ENCODE data around the gene SLC17A2.

SLC17A2 gene

DNA sequence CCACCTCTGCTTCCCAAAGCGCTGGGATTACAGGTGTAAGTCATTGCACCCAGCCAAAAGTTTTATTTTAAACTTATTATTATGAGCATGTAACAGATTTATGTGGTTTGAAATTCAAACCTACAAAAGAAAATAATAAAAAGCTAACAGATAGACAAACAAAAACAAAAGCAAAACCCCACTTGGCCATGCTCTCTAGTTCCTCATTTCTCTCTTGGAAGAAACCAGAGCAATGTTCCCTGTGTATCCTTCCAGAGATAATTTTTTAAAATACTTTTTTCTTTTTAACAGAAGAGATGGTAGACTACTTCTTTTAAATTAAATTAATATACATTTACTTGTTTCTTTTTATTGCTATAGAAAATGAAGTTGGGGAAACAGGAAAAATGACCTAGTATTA is 28.4 kb downstream of the SLC17A2 start:
- no peaks in the 10 kb centered on the region for H3K9me3 ChIP-seq (ENCODE audit: insufficient read depth, low read depth, low read length)
- no peak overlapping the region for H4K91ac ChIP-seq (ENCODE audit: low read depth, low read length)
- H2AFZ ChIP-seq (ENCODE audit: insufficient read depth, low read length, poor library complexity) = no peak overlapping the region
- H4K12ac ChIP-seq (ENCODE audit: low read depth, low read length) = no peak overlapping the region
- H3K79me2 ChIP-seq (ENCODE audit: control insufficient read depth, insufficient read depth, low read length, poor library complexity) = no peaks in the 10 kb centered on the region
- H3K79me1 ChIP-seq (ENCODE audit: low read length) = no peaks in the 10 kb centered on the region
- no peak overlapping the region for H3K14ac ChIP-seq (ENCODE audit: low read length)
- peaks cover 0 to 2% of the 10 kb centered on the region in 2 experiments for H3K4me1 ChIP-seq (ENCODE audit: control insufficient read depth in 1 of 2, insufficient read depth in 2 of 2, low read length in 2 of 2)
- no peak overlapping the region for H3K4me2 ChIP-seq (ENCODE audit: low read length)
- no peak overlapping the region for H3K4me3 ChIP-seq (ENCODE audit: low read depth, low read length)
- no peak overlapping the region for H4K8ac ChIP-seq (ENCODE audit: low read depth, low read length)
- no peaks in the 10 kb centered on the region for H3K27me3 ChIP-seq (ENCODE audit: insufficient read depth, low read length)
- no CpG with 5 or more reads among the region's 1 CpG for WGBS (ENCODE audit: extremely low coverage, insufficient coverage, insufficient read length)
- no peak for DNase-seq
- H3K27ac ChIP-seq (ENCODE audit: low read depth, low read length) = no peak overlapping the region
- H3K4ac ChIP-seq (ENCODE audit: low read depth, low read length) = no peak overlapping the region
- H2BK5ac ChIP-seq (ENCODE audit: low read depth, low read length, poor library complexity) = no peak overlapping the region
- no peaks in the 10 kb centered on the region for H3K36me3 ChIP-seq (ENCODE audit: control insufficient read depth in 1 of 2, insufficient read depth in 2 of 2, low read length in 2 of 2)
- no peak overlapping the region for H3K18ac ChIP-seq (ENCODE audit: low read length)
- H2BK12ac ChIP-seq (ENCODE audit: low read length) = no peak overlapping the region
- H3K23ac ChIP-seq (ENCODE audit: low read length) = no peak overlapping the region
- H2BK120ac ChIP-seq (ENCODE audit: insufficient read depth, low read length, poor library complexity) = no peak overlapping the region
- no peak overlapping the region for H3K9ac ChIP-seq (ENCODE audit: low read length)
- no peak overlapping the region for H2AK5ac ChIP-seq (ENCODE audit: low read length)

DNA sequence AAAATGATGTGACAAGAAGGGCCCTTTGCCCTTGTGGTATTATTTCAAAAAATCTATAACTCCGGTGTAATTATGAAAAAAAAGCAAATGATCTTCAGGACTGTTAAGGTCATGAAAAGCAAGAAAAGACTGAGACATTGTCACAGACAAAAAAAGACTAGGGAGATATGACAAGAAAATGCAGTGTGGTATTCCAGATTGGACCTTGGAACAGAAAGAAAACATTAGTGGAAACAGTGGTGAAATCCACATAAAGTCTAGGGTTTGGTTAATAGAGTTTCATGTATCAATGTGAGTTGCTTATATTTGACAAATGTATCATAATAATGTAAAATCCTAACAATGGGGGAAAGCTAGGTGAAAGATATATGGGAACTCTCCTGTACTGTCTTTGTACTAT is 29.6 kb downstream of the SLC17A2 start:
- no peak for DNase-seq
- no peak overlapping the region for H3K14ac ChIP-seq (ENCODE audit: low read length)
- H3K4ac ChIP-seq (ENCODE audit: low read depth, low read length) = no peak overlapping the region
- H2BK120ac ChIP-seq (ENCODE audit: insufficient read depth, low read length, poor library complexity) = no peak overlapping the region
- H3K4me1 ChIP-seq (ENCODE audit: control insufficient read depth in 1 of 2, insufficient read depth in 2 of 2, low read length in 2 of 2) = peaks cover 0 to 2% of the 10 kb centered on the region in 2 experiments
- H3K27ac ChIP-seq (ENCODE audit: low read depth, low read length) = no peak overlapping the region
- H2AK5ac ChIP-seq (ENCODE audit: low read length) = no peak overlapping the region
- WGBS (ENCODE audit: extremely low coverage, insufficient coverage, insufficient read length) = no CpG with 5 or more reads among the region's 1 CpG
- no peak overlapping the region for H2BK12ac ChIP-seq (ENCODE audit: low read length)
- H3K4me3 ChIP-seq (ENCODE audit: low read depth, low read length) = no peak overlapping the region
- H4K91ac ChIP-seq (ENCODE audit: low read depth, low read length) = no peak overlapping the region
- no peaks in the 10 kb centered on the region for H3K79me1 ChIP-seq (ENCODE audit: low read length)
- H3K9me3 ChIP-seq (ENCODE audit: insufficient read depth, low read depth, low read length) = no peaks in the 10 kb centered on the region
- no peak overlapping the region for H3K18ac ChIP-seq (ENCODE audit: low read length)
- no peak overlapping the region for H3K4me2 ChIP-seq (ENCODE audit: low read length)
- no peak overlapping the region for H2AFZ ChIP-seq (ENCODE audit: insufficient read depth, low read length, poor library complexity)
- no peak overlapping the region for H2BK5ac ChIP-seq (ENCODE audit: low read depth, low read length, poor library complexity)
- H3K23ac ChIP-seq (ENCODE audit: low read length) = no peak overlapping the region
- H3K36me3 ChIP-seq (ENCODE audit: control insufficient read depth in 1 of 2, insufficient read depth in 2 of 2, low read length in 2 of 2) = no peaks in the 10 kb centered on the region
- no peak overlapping the region for H4K8ac ChIP-seq (ENCODE audit: low read depth, low read length)
- H4K12ac ChIP-seq (ENCODE audit: low read depth, low read length) = no peak overlapping the region
- no peaks in the 10 kb centered on the region for H3K27me3 ChIP-seq (ENCODE audit: insufficient read depth, low read length)
- no peaks in the 10 kb centered on the region for H3K79me2 ChIP-seq (ENCODE audit: control insufficient read depth, insufficient read depth, low read length, poor library complexity)
- no peak overlapping the region for H3K9ac ChIP-seq (ENCODE audit: low read length)

DNA sequence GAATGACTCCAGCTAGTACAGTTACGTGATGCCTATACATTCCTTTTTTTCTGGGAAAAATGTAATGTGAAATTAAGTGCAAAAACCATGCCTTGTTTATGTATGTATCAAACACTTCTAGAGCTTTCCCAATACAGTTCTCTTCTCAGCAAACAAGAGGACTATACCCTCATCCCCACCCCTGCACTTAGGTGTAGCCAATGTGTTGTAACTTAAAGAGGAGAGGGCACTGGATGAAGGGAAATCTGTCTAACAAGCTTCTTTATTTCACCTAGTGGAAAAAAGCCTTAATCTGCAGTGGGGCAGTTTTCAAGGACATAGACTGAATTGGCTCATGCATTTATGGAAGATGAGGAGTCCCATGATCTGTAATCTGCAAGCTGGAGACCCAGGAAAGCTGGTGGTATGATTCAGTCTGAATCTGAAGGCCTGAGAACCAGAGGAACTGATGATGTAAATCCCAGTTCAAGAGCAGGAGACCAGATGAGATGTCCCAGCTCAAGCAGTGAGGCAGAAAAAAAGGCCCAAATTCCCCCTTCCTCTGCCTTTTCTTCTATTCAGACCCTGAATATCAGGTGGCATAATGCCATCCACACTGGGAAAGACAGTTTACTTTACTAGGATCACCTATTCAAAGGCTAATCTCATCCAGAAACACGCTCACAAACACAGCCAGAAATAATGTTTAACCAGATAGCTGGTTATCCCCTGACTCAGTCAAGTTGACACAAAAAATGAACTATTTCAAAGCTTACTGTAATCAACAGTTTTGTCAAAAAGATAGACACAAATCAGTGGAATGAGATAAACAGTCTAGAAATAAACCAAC is 30.7 kb downstream of the SLC17A2 start:
- H3K4me1 ChIP-seq (ENCODE audit: control insufficient read depth in 1 of 2, insufficient read depth in 2 of 2, low read length in 2 of 2) = peaks cover 0 to 2% of the 10 kb centered on the region in 2 experiments
- H2AFZ ChIP-seq (ENCODE audit: insufficient read depth, low read length, poor library complexity) = no peak overlapping the region
- H4K91ac ChIP-seq (ENCODE audit: low read depth, low read length) = no peak overlapping the region
- H3K4me2 ChIP-seq (ENCODE audit: low read length) = no peak overlapping the region
- no peak overlapping the region for H3K27ac ChIP-seq (ENCODE audit: low read depth, low read length)
- WGBS (ENCODE audit: extremely low coverage, insufficient coverage, insufficient read length) = no CpG with 5 or more reads among the region's 2 CpGs
- H3K23ac ChIP-seq (ENCODE audit: low read length) = no peak overlapping the region
- H3K79me2 ChIP-seq (ENCODE audit: control insufficient read depth, insufficient read depth, low read length, poor library complexity) = no peaks in the 10 kb centered on the region
- no peaks in the 10 kb centered on the region for H3K9me3 ChIP-seq (ENCODE audit: insufficient read depth, low read depth, low read length)
- H3K14ac ChIP-seq (ENCODE audit: low read length) = no peak overlapping the region
- no peak overlapping the region for H4K12ac ChIP-seq (ENCODE audit: low read depth, low read length)
- H4K8ac ChIP-seq (ENCODE audit: low read depth, low read length) = no peak overlapping the region
- no peak overlapping the region for H3K18ac ChIP-seq (ENCODE audit: low read length)
- H3K36me3 ChIP-seq (ENCODE audit: control insufficient read depth in 1 of 2, insufficient read depth in 2 of 2, low read length in 2 of 2) = no peaks in the 10 kb centered on the region
- H3K4ac ChIP-seq (ENCODE audit: low read depth, low read length) = no peak overlapping the region
- no peak overlapping the region for H2AK5ac ChIP-seq (ENCODE audit: low read length)
- no peak for DNase-seq
- H3K27me3 ChIP-seq (ENCODE audit: insufficient read depth, low read length) = no peaks in the 10 kb centered on the region
- no peak overlapping the region for H2BK5ac ChIP-seq (ENCODE audit: low read depth, low read length, poor library complexity)
- H3K4me3 ChIP-seq (ENCODE audit: low read depth, low read length) = no peak overlapping the region
- no peak overlapping the region for H2BK120ac ChIP-seq (ENCODE audit: insufficient read depth, low read length, poor library complexity)
- H3K79me1 ChIP-seq (ENCODE audit: low read length) = no peaks in the 10 kb centered on the region
- H2BK12ac ChIP-seq (ENCODE audit: low read length) = no peak overlapping the region
- H3K9ac ChIP-seq (ENCODE audit: low read length) = no peak overlapping the region

DNA sequence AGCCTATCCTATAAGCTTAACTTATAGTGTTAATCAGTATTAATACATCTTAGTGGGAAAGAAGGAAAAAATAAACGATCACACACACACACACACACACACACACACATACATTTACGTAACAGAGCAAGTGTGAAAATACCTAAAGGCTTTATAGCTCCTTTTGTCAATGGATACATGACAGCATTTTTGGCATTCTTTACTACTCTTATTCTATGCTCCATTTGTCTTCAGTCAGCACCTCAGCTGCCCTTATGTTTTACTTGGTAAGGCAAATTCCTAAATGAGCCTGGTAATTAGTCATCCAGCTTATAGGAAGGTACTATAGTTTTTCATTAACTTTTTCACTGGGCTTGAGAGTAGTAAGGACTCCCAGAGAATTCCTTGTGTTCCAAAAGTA is 31.4 kb downstream of the SLC17A2 start:
- H4K91ac ChIP-seq (ENCODE audit: low read depth, low read length) = no peak overlapping the region
- H3K36me3 ChIP-seq (ENCODE audit: control insufficient read depth in 1 of 2, insufficient read depth in 2 of 2, low read length in 2 of 2) = no peaks in the 10 kb centered on the region
- no peak overlapping the region for H2BK5ac ChIP-seq (ENCODE audit: low read depth, low read length, poor library complexity)
- H3K9ac ChIP-seq (ENCODE audit: low read length) = no peak overlapping the region
- H3K4me2 ChIP-seq (ENCODE audit: low read length) = no peak overlapping the region
- H3K27me3 ChIP-seq (ENCODE audit: insufficient read depth, low read length) = no peaks in the 10 kb centered on the region
- H3K14ac ChIP-seq (ENCODE audit: low read length) = no peak overlapping the region
- H3K79me2 ChIP-seq (ENCODE audit: control insufficient read depth, insufficient read depth, low read length, poor library complexity) = no peaks in the 10 kb centered on the region
- no CpG with 5 or more reads among the region's 2 CpGs for WGBS (ENCODE audit: extremely low coverage, insufficient coverage, insufficient read length)
- no peaks in the 10 kb centered on the region for H3K79me1 ChIP-seq (ENCODE audit: low read length)
- no peak overlapping the region for H3K4ac ChIP-seq (ENCODE audit: low read depth, low read length)
- no peak overlapping the region for H2BK12ac ChIP-seq (ENCODE audit: low read length)
- H4K8ac ChIP-seq (ENCODE audit: low read depth, low read length) = no peak overlapping the region
- no peak overlapping the region for H2AK5ac ChIP-seq (ENCODE audit: low read length)
- no peak overlapping the region for H3K4me3 ChIP-seq (ENCODE audit: low read depth, low read length)
- no peak overlapping the region for H2BK120ac ChIP-seq (ENCODE audit: insufficient read depth, low read length, poor library complexity)
- no peak overlapping the region for H4K12ac ChIP-seq (ENCODE audit: low read depth, low read length)
- no peak overlapping the region for H3K27ac ChIP-seq (ENCODE audit: low read depth, low read length)
- H3K4me1 ChIP-seq (ENCODE audit: control insufficient read depth in 1 of 2, insufficient read depth in 2 of 2, low read length in 2 of 2) = peaks cover 0 to 2% of the 10 kb centered on the region in 2 experiments
- H3K9me3 ChIP-seq (ENCODE audit: insufficient read depth, low read depth, low read length) = no peaks in the 10 kb centered on the region
- DNase-seq = peak; percentile 34 to 84
- H3K23ac ChIP-seq (ENCODE audit: low read length) = no peak overlapping the region
- H3K18ac ChIP-seq (ENCODE audit: low read length) = no peak overlapping the region
- no peak overlapping the region for H2AFZ ChIP-seq (ENCODE audit: insufficient read depth, low read length, poor library complexity)

Data from trophoblast cell (in vitro differentiated cells and primary cell).